ENCODE results near the gene CARD11.
"Not testable (repeated sequence)": the region's sequence is repeated elsewhere in the genome, so short reads cannot be mapped to it uniquely, and the experiment has no call there.

Gene CARD11

GRCh38 chr7:3027005-3027845 is 16.4 kb downstream of the CARD11 start:
- no peak overlapping the region for H3K4me3 ChIP-seq (ENCODE audit: low read depth, low read length)
- no peak for DNase-seq (ENCODE audit: low read depth)
- TF ChIP-seq, protein P1, sequence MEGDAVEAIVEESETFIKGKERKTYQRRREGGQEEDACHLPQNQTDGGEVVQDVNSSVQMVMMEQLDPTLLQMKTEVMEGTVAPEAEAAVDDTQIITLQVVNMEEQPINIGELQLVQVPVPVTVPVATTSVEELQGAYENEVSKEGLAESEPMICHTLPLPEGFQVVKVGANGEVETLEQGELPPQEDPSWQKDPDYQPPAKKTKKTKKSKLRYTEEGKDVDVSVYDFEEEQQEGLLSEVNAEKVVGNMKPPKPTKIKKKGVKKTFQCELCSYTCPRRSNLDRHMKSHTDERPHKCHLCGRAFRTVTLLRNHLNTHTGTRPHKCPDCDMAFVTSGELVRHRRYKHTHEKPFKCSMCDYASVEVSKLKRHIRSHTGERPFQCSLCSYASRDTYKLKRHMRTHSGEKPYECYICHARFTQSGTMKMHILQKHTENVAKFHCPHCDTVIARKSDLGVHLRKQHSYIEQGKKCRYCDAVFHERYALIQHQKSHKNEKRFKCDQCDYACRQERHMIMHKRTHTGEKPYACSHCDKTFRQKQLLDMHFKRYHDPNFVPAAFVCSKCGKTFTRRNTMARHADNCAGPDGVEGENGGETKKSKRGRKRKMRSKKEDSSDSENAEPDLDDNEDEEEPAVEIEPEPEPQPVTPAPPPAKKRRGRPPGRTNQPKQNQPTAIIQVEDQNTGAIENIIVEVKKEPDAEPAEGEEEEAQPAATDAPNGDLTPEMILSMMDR (IDR thresholded peaks at IDR 0.05; ENCODE audit: control insufficient read depth, extremely low read depth, insufficient read depth): no peak

DNA sequence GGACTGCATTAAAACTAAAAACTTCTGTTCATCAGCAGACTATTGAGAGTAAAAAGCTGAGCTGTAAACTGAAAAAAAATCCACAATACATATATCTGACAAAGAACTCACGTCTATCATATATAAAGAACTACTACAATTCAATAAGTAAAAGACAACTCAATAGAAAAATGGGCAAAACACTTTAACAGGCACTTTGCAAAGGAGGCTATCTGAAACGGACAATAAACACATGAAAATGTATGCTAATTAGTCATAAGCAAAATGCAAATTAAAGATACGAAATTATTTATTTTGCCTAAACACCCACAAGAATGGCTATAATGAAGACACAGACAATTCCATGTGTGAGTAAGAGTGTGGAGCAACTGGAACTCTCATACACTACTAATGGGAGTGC is 18.1 kb downstream of the CARD11 start:
- TF ChIP-seq, protein P1 (IDR thresholded peaks at IDR 0.05; ENCODE audit: control insufficient read depth, extremely low read depth, insufficient read depth): no peak
- no peak overlapping the region for H3K4me3 ChIP-seq (ENCODE audit: low read depth, low read length)
- DNase-seq (ENCODE audit: low read depth): no peak

GRCh38 chr7:3021825-3022224 is 21.8 kb downstream of the CARD11 start:
- no peak overlapping the region for H3K4me3 ChIP-seq (ENCODE audit: low read depth, low read length)
- TF ChIP-seq, protein P1 (IDR thresholded peaks at IDR 0.05; ENCODE audit: control insufficient read depth, extremely low read depth, insufficient read depth): no peak
- DNase-seq (ENCODE audit: low read depth): no peak

DNA sequence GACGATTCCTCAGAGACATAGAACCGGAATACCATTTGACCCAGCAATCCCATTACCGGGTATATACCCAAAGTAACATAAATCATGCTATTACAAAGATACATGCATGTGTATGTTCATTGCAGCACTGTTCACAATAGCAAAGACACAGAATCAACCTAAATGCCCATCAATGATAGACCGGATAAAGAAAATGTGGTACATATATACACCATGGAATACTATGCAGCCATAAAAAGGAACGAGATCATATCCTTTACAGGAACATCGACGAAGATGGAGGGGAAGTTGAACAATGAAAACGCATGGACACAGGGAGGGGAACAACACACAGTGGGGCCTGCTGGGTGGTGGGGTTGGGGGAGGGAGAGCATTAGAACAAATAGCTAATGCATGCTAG is 22.4 kb downstream of the CARD11 start:
- H3K4me3 ChIP-seq (ENCODE audit: low read depth, low read length); DNase-seq (ENCODE audit: low read depth): not testable (repeated sequence)

- TF ChIP-seq, protein P1 (IDR thresholded peaks at IDR 0.05; ENCODE audit: control insufficient read depth, extremely low read depth, insufficient read depth): no peak
- no peak overlapping the region for H3K4me3 ChIP-seq (ENCODE audit: low read depth, low read length)
- no peak for DNase-seq (ENCODE audit: low read depth)
Measured at GRCh38 chr7:3020416-3020815, 23.3 kb downstream of the CARD11 start.

DNA sequence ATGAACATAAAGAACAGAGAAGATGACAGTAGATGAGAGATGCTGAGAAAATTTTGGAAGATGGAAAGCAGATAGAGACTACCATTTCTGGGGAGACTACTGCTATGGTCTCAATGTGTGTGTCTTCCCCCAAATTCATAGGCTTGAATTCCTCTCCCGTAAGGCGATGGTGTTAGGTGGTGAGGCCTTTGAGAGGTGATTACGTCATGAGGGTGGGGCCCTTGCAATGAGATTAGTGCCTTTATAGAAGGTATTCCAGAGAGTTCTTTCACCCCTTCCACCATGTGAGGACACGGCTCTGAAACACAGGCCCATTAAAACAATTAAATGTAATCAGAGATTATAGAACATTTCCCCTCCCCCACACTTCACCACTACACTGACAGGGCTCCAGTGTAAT is 23.9 kb downstream of the CARD11 start:
- DNase-seq (ENCODE audit: low read depth): no peak
- TF ChIP-seq, protein P1 (IDR thresholded peaks at IDR 0.05; ENCODE audit: control insufficient read depth, extremely low read depth, insufficient read depth): no peak

DNA sequence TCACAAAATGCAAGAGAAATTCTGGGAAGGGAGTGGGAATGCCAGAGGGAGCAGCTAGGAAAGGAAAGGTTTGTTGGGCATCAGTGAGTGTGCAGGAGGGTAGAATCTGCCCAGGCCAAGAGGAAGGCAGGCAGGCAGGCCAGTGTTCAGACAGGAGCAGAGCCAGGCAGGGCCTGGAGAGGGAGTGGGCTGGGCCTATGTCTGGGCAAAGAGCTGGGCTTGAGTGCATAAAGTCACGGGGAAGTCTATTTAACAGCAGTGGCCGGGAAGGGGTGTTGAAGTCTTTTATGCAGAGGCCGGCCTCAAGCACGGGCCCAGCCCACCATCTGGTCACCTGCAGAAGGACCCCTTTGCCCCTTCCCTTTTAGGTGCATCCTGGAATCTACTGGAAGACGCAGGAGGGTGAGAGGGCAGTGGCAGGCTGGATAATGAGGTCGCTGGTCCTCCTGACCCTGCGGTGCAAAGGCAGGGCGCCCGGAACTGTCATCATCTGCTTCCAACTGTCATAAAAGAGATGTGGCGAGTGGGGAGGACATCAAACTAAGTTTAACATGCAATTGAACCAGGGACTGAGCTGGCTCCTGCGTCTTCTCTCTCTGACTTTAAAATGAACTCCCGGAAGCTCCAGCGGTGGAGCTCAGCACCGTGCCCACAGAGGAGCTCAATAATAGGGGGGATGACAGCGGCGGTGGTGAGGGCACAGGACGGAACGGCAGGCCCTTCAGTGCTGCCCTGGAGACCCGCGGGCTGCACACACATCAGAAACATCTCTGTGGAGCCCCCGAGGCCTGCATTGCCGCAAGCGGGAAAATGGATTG is 29.5 kb downstream of the CARD11 start:
- no peak for DNase-seq (ENCODE audit: low read depth)
- TF ChIP-seq, protein P1 (IDR thresholded peaks at IDR 0.05; ENCODE audit: control insufficient read depth, extremely low read depth, insufficient read depth): no peak
- no peak overlapping the region for H3K4me3 ChIP-seq (ENCODE audit: low read depth, low read length)

More for the DNA sequence above, 23.9 kb downstream of the CARD11 start:
- no peak overlapping the region for H3K4me3 ChIP-seq (ENCODE audit: low read depth, low read length)

Data from LNCaP clone FGC (cell line).